ENCODE results near the gene UACA. TPM values are rescaled to one million over a fixed set of nuclear protein-coding genes. Genes with fewer than 3 reads are reported as not detected.
"Not testable (repeated sequence)": the region's sequence is repeated elsewhere in the genome, so short reads cannot be mapped to it uniquely, and the experiment has no call there.

Gene UACA
- total RNA-seq, 2 experiments from 2014 or later: 2.4 to 2.8 TPM

DNA sequence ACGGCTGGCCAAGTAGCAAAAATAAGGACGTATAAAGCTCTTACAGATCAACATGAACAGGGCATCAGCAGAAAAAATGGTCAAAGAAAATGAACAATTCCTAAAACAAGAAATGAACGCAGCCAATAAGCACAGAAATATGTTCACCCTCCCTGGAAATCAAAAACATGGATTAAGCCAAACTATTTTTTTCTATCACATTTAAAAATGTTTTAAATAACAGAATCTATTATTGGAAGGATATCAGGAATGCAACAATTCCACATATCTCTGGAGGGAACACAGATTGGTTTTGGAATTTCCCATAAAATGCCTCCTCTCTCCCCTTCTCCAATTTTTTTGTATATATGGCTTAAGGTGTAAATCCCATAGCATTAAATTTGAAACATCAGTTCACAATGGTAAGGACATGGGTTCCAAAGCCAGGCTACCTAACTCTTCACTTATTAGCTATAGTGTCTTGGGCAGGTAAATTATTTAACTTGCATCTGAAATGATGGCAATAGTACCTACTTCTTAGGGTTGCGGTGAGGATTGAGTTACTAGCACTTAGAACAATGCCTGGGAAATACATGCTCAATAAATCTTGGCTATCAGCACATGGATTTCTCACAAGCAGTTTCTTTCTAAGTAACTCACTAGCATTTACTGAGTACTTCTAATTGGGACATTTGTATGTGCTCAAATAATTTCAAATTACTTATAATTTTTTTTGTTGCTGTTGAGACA, 10.1 kb downstream of the UACA start:
- Mint-ChIP-seq H3K36me3 (ENCODE audit: low read depth) (no peaks in the 10 kb centered on the region), H3K4me3 (no peak overlapping the region), H3K4me1 (ENCODE audit: low read depth) (peaks cover 4% of the 10 kb centered on the region), H3K9me3 (no peaks in the 10 kb centered on the region), H3K27me3 (peaks cover 11% of the 10 kb centered on the region), H3K27ac (no peak overlapping the region)
- ChIA-PET POLR2A (no interaction called here), CTCF (no interaction called here)
- intact Hi-C loops (cut with micrococcal nuclease): no loop called here
- TF ChIP-seq, protein P1, sequence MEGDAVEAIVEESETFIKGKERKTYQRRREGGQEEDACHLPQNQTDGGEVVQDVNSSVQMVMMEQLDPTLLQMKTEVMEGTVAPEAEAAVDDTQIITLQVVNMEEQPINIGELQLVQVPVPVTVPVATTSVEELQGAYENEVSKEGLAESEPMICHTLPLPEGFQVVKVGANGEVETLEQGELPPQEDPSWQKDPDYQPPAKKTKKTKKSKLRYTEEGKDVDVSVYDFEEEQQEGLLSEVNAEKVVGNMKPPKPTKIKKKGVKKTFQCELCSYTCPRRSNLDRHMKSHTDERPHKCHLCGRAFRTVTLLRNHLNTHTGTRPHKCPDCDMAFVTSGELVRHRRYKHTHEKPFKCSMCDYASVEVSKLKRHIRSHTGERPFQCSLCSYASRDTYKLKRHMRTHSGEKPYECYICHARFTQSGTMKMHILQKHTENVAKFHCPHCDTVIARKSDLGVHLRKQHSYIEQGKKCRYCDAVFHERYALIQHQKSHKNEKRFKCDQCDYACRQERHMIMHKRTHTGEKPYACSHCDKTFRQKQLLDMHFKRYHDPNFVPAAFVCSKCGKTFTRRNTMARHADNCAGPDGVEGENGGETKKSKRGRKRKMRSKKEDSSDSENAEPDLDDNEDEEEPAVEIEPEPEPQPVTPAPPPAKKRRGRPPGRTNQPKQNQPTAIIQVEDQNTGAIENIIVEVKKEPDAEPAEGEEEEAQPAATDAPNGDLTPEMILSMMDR (IDR thresholded peaks at IDR 0.05): no peak
- ATAC-seq: no peak
- no peak for DNase-seq

DNA sequence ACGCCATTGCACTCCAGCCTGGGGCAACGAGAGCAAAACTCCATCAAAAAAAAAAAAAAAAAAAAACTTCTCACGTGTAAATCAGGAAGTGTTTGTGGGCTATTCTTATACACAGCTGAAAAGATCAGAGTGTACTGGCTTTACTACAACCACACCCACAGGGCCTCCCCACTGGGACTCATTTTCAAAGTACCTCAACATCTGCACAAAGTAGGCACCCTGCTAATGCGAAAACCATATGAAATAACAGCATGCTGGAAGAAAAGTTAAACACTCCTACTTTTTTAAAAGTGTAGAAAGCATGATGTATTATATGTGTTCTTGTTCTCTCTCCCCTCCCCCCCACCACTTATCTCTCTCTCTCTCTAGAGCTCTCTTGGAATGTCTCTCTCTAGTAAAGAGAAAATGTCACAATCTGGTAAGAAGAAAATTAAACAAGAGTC, 11.1 kb downstream of the UACA start:
- DNase-seq: no peak
- Mint-ChIP-seq H3K4me1 (ENCODE audit: low read depth) (peaks cover 4% of the 10 kb centered on the region), H3K36me3 (ENCODE audit: low read depth) (no peaks in the 10 kb centered on the region), H3K27me3 (peaks cover 6% of the 10 kb centered on the region), H3K27ac (no peak overlapping the region), H3K9me3 (no peaks in the 10 kb centered on the region), H3K4me3 (no peak overlapping the region)
- intact Hi-C loops (cut with micrococcal nuclease): no loop called here
- TF ChIP-seq, protein P1 (IDR thresholded peaks at IDR 0.05): no peak
- CTCF ChIA-PET: no interaction called here
- no peak for ATAC-seq
- POLR2A ChIA-PET: no interaction called here

DNA sequence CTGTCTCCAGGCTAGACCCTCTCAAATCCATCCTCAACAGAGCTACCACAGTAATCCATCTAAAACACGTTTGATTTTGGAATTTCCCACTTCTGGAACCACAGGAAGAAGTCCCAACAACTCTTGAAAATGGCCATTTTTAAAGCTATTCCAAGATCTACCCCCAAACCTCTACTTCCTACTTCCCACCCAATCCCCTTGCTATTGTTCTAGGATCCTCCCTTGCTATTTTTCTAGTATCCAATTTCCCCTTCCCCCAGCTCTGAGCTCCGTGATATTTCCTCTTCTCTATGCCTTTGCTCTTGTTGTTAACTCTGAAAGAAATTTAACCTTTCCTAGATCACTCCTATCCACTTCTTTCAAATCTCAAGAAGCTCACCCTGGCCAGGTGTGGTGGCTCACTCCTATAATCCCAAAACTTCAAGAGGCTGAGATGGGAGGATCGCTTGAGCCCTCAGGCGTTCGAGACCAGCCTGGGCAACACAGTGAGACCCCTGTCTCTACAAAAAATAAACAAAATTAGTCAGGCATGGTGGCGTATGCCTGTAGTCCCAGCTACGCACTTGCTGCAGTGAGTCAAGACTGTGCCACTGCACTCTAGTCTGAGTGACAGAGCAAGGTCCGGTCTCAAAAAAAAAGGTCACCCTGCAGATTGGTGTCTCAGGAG, 13.0 kb downstream of the UACA start:
- H3K27me3 Mint-ChIP-seq: peaks cover 4% of the 10 kb centered on the region
- ChIA-PET CTCF (interaction anchor here (1.4 to 2.5 kb wide), 2 partner anchors 61 to 75 kb away, joined by 3 to 8 read pairs; no protein-coding TSS in a partner anchor), POLR2A (interaction anchor here (0.6 kb wide), 1 partner anchor 361 kb away, joined by 3 read pairs; no protein-coding TSS in a partner anchor)
- TF ChIP-seq, protein P1 (IDR thresholded peaks at IDR 0.05): no peak
- H3K4me1 Mint-ChIP-seq (ENCODE audit: low read depth): peaks cover 4% of the 10 kb centered on the region
- no peaks in the 10 kb centered on the region for H3K9me3 Mint-ChIP-seq
- no peak overlapping the region for H3K4me3 Mint-ChIP-seq
- intact Hi-C loops (cut with micrococcal nuclease): no loop called here
- DNase-seq (no peak), ATAC-seq (no peak)
- H3K27ac Mint-ChIP-seq: no peak overlapping the region
- no peaks in the 10 kb centered on the region for H3K36me3 Mint-ChIP-seq (ENCODE audit: low read depth)

DNA sequence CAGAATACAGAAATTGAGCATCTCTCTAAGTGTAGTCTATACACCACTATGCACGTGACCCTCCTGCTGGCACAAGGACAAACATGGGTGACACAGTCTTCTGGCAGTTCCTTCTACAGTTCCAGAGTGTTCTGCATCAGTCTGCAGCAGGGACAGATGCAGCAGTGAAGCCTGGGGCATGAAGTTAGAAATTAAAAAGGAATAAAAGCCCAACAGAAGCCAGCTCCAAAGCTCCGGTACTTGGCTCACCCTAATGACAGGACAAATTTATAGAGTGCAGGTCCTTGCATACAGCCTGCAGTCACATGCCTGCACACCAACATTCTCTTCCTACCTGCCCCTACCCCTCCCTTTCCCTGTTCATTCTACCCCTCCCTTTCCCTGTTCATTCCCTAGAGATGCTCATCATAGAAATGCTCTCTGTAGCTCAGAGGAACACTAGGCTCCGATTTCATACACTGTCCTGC, 15.0 kb downstream of the UACA start:
- TF ChIP-seq, protein P1 (IDR thresholded peaks at IDR 0.05): no peak
- DNase-seq (no peak), ATAC-seq (no peak)
- H3K4me1 Mint-ChIP-seq (ENCODE audit: low read depth): peaks cover 4% of the 10 kb centered on the region
- no peaks in the 10 kb centered on the region for H3K36me3 Mint-ChIP-seq (ENCODE audit: low read depth)
- no peak overlapping the region for H3K4me3 Mint-ChIP-seq
- ChIA-PET POLR2A (no interaction called here), CTCF (interaction anchor here (0.7 kb wide), 1 partner anchor 26 kb away, joined by 5 read pairs; no protein-coding TSS in a partner anchor)
- no peaks in the 10 kb centered on the region for H3K9me3 Mint-ChIP-seq
- peaks cover 4% of the 10 kb centered on the region for H3K27me3 Mint-ChIP-seq
- H3K27ac Mint-ChIP-seq: no peak overlapping the region
- intact Hi-C loops (cut with micrococcal nuclease): no loop called here

DNA sequence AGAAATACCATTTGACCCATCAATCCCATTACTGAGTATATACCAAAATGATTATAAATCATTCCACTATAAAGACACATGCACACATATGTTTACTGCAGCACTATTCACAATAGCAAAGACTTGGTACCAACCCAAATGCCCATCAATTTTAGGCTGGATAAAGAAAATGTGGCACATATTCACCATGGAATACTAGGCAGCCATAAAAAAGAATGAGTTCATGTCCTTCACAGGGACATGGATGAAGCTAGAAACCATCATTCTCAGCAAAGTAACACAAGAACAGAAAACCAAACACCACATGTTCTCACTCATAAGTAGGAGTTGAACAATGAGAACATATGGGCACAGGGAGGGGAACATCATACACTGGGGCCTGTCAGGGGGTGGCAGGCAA, 16.8 kb downstream of the UACA start:
- CTCF ChIA-PET; intact Hi-C loops (cut with micrococcal nuclease); H3K27me3 Mint-ChIP-seq; DNase-seq; H3K4me1 Mint-ChIP-seq (ENCODE audit: low read depth); POLR2A ChIA-PET; H3K27ac Mint-ChIP-seq; H3K36me3 Mint-ChIP-seq (ENCODE audit: low read depth); H3K4me3 Mint-ChIP-seq; ATAC-seq; H3K9me3 Mint-ChIP-seq: not testable (repeated sequence)
